ENCODE measurements around the gene MAGEA8.
"Not testable (repeated sequence)": the region's sequence is repeated elsewhere in the genome, so short reads cannot be mapped to it uniquely, and the experiment has no call there.

The MAGEA8 gene

DNA sequence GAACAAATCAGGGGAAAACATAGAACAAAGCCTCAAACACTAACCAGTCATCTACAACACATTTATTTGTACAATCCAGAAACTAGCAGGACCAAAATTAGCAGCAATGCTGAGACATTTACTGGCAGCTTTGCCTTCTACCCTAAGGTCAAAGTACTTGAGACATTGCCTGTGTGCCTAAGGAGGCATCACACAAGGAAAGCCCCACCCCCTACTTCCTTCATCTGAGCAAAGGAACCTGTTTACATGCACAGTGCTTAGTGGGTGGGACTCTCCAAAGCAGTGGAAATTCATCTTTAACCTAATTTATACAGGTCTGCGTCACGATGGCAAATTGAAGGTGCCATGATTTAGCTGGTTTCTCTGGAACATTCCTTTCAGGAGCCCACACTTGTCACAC lies 51.2 kb downstream of the MAGEA8 start:
- not testable (repeated sequence) for H3K14ac ChIP-seq (ENCODE audit: low read length); H2BK5ac ChIP-seq (ENCODE audit: low read length); H3K9ac ChIP-seq (ENCODE audit: low read depth, low read length, poor library complexity); H2AFZ ChIP-seq (ENCODE audit: low read length); H3K27ac ChIP-seq (replicated peaks; ENCODE audit: low read length); H3K23ac ChIP-seq (ENCODE audit: low read depth, low read length, poor library complexity); H3K27me3 ChIP-seq (ENCODE audit: control insufficient read depth in 3 of 3, insufficient read depth in 3 of 3, low read depth in 1 of 3, low read length in 3 of 3); H3K36me3 ChIP-seq (replicated peaks in 1 of 2; ENCODE audit: control insufficient read depth in 2 of 2, insufficient read depth in 2 of 2, low read length in 2 of 2); H2BK15ac ChIP-seq (ENCODE audit: low read length); DNase-seq (ENCODE audit: low spot score); H4K91ac ChIP-seq (ENCODE audit: low read depth, low read length, poor library complexity); H3K9me3 ChIP-seq (replicated peaks in 1 of 2; ENCODE audit: control insufficient read depth in 2 of 2, insufficient read depth in 1 of 2, low read depth in 1 of 2, low read length in 2 of 2); H3K79me1 ChIP-seq (ENCODE audit: low read depth, low read length); H2BK120ac ChIP-seq (ENCODE audit: low read depth, low read length); H3K4me2 ChIP-seq (ENCODE audit: insufficient read depth, low read length, poor library complexity, severe bottlenecking); H2BK12ac ChIP-seq (ENCODE audit: low read length); H3K4me1 ChIP-seq (ENCODE audit: control insufficient read depth in 2 of 2, insufficient read depth in 1 of 2, low read depth in 1 of 2, low read length in 2 of 2); H3K4ac ChIP-seq (ENCODE audit: low read length); H3K4me3 ChIP-seq (ENCODE audit: low read length in 2 of 2); H4K8ac ChIP-seq (ENCODE audit: low read depth, low read length); H3K18ac ChIP-seq (ENCODE audit: low read length); H2AK5ac ChIP-seq (ENCODE audit: low read depth, low read length)
- no CpG with 5 or more reads among the region's 2 CpGs for WGBS, 2 donors (ENCODE audit: extremely low coverage in 2 of 2, insufficient read length in 2 of 2, insufficient replicate concordance in 1 of 2)

DNA sequence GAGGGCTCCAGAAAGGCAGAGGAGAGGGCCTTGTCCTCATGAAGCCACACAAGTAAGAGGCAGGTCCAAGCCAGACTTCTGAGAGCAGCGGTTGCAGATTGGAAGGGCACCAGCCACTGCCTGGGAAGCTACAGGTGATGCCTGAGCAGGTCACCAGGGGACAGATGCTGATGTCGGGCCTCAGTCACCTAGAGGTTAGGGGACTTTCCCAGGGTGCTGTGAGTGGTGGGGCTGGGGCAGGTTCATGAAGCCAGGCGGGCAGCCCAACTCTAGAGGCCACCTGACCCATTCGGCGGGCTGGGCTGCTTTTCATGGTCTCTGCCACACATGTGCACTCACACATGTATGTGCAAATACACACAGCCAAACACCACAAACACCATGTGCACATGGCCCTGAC lies 52.0 kb downstream of the MAGEA8 start:
- H3K9me3 ChIP-seq (replicated peaks in 1 of 2; ENCODE audit: control insufficient read depth in 2 of 2, insufficient read depth in 1 of 2, low read depth in 1 of 2, low read length in 2 of 2); H2AK5ac ChIP-seq (ENCODE audit: low read depth, low read length); H3K23ac ChIP-seq (ENCODE audit: low read depth, low read length, poor library complexity); H2BK120ac ChIP-seq (ENCODE audit: low read depth, low read length); H3K14ac ChIP-seq (ENCODE audit: low read length); H3K79me1 ChIP-seq (ENCODE audit: low read depth, low read length); H3K9ac ChIP-seq (ENCODE audit: low read depth, low read length, poor library complexity); H3K27ac ChIP-seq (replicated peaks; ENCODE audit: low read length); DNase-seq (ENCODE audit: low spot score); H3K4ac ChIP-seq (ENCODE audit: low read length); H2AFZ ChIP-seq (ENCODE audit: low read length); H4K8ac ChIP-seq (ENCODE audit: low read depth, low read length); H2BK15ac ChIP-seq (ENCODE audit: low read length); H3K27me3 ChIP-seq (ENCODE audit: control insufficient read depth in 3 of 3, insufficient read depth in 3 of 3, low read depth in 1 of 3, low read length in 3 of 3); H3K4me2 ChIP-seq (ENCODE audit: insufficient read depth, low read length, poor library complexity, severe bottlenecking); H3K18ac ChIP-seq (ENCODE audit: low read length); H4K91ac ChIP-seq (ENCODE audit: low read depth, low read length, poor library complexity); H3K36me3 ChIP-seq (replicated peaks in 1 of 2; ENCODE audit: control insufficient read depth in 2 of 2, insufficient read depth in 2 of 2, low read length in 2 of 2); H3K4me1 ChIP-seq (ENCODE audit: control insufficient read depth in 2 of 2, insufficient read depth in 1 of 2, low read depth in 1 of 2, low read length in 2 of 2); H2BK12ac ChIP-seq (ENCODE audit: low read length); H2BK5ac ChIP-seq (ENCODE audit: low read length); H3K4me3 ChIP-seq (ENCODE audit: low read length in 2 of 2): not testable (repeated sequence)
- no CpG with 5 or more reads among the region's 5 CpGs for WGBS, 2 donors (ENCODE audit: extremely low coverage in 2 of 2, insufficient read length in 2 of 2, insufficient replicate concordance in 1 of 2)

DNA sequence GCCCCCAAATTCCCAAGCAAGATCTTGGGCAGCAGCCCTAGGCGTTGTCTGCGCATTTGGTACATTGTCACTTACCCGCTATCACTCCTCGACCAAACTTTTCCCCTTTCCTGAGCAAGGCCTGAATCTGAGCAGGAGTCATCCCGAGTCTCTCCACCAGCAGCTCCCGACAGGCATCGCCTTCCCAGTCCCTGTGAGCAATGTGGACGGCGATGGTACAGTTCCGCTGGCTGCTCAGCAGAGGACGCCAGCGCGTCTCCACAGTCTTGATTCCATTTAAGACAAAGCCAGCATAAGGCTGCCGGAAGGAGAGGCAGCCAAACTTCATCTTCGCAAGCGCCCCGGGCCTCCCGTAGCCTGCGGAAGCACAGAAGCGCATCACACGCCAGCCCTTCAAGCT lies 52.6 kb downstream of the MAGEA8 start:
- H3K79me1 ChIP-seq (ENCODE audit: low read depth, low read length); H4K8ac ChIP-seq (ENCODE audit: low read depth, low read length); H3K9me3 ChIP-seq (replicated peaks in 1 of 2; ENCODE audit: control insufficient read depth in 2 of 2, insufficient read depth in 1 of 2, low read depth in 1 of 2, low read length in 2 of 2); H3K27ac ChIP-seq (replicated peaks; ENCODE audit: low read length); H3K23ac ChIP-seq (ENCODE audit: low read depth, low read length, poor library complexity); H3K4me2 ChIP-seq (ENCODE audit: insufficient read depth, low read length, poor library complexity, severe bottlenecking); H3K4ac ChIP-seq (ENCODE audit: low read length); H3K18ac ChIP-seq (ENCODE audit: low read length); H3K36me3 ChIP-seq (replicated peaks in 1 of 2; ENCODE audit: control insufficient read depth in 2 of 2, insufficient read depth in 2 of 2, low read length in 2 of 2); H2BK120ac ChIP-seq (ENCODE audit: low read depth, low read length); H2BK5ac ChIP-seq (ENCODE audit: low read length); H2AK5ac ChIP-seq (ENCODE audit: low read depth, low read length); H3K27me3 ChIP-seq (ENCODE audit: control insufficient read depth in 3 of 3, insufficient read depth in 3 of 3, low read depth in 1 of 3, low read length in 3 of 3); DNase-seq (ENCODE audit: low spot score); H3K9ac ChIP-seq (ENCODE audit: low read depth, low read length, poor library complexity); H2BK12ac ChIP-seq (ENCODE audit: low read length); H3K4me3 ChIP-seq (ENCODE audit: low read length in 2 of 2); H3K14ac ChIP-seq (ENCODE audit: low read length); H2AFZ ChIP-seq (ENCODE audit: low read length); H3K4me1 ChIP-seq (ENCODE audit: control insufficient read depth in 2 of 2, insufficient read depth in 1 of 2, low read depth in 1 of 2, low read length in 2 of 2); H4K91ac ChIP-seq (ENCODE audit: low read depth, low read length, poor library complexity); H2BK15ac ChIP-seq (ENCODE audit: low read length): not testable (repeated sequence)
- WGBS, 2 donors (ENCODE audit: extremely low coverage in 2 of 2, insufficient read length in 2 of 2, insufficient replicate concordance in 1 of 2) = no CpG with 5 or more reads among the region's 21 CpGs
